CD14-positive monocyte (primary cell): Measurements from ENCODE around the gene C10orf143. TPM values are rescaled to one million over a fixed set of nuclear protein-coding genes. Genes with fewer than 3 reads are reported as not detected.

Experiments
- DNase-seq, 3 donors: peaks; one replicate each; pipeline ENCODE4 v3.0.0-alpha.2; 2011 to 2022
- H2AFZ ChIP-seq: 2 replicates; pipeline ENCODE4 v1.6.0; 2012; ENCODE audit warnings: mild to moderate bottlenecking, low read depth, low read length, inconsistent platforms; ENCODE audit not compliant: insufficient read depth, poor library complexity, severe bottlenecking
- H3K27ac ChIP-seq, 2 donors: 1 replicate in 1 of 2; 2 replicates in 1 of 2; pipeline ENCODE4 v1.5.1; 2012 to 2013; ENCODE audit warnings: low read length in 2 of 2, control low read depth in 1 of 2, inconsistent platforms in 1 of 2, low read depth in 1 of 2, mild to moderate bottlenecking in 1 of 2
- H3K27me3 ChIP-seq, 2 donors: one replicate each; pipeline versions ENCODE4 v1.6.0 to v1.6.1; 2011 to 2013; ENCODE audit warnings: low read length in 2 of 2; ENCODE audit not compliant: control insufficient read depth in 2 of 2, insufficient read depth in 2 of 2
- H3K36me3 ChIP-seq, 2 donors: replicated peaks in 1 of 2; 1 replicate in 1 of 2; 2 replicates in 1 of 2; pipeline versions ENCODE4 v1.5.1 to v1.6.1; 2012 to 2013; ENCODE audit warnings: low read length in 2 of 2, control low read depth in 1 of 2, inconsistent platforms in 1 of 2, mild to moderate bottlenecking in 1 of 2; ENCODE audit not compliant: insufficient read depth in 2 of 2, control insufficient read depth in 1 of 2
- H3K4me1 ChIP-seq, 2 donors: 1 replicate in 1 of 2; 2 replicates in 1 of 2; pipeline versions ENCODE4 v1.5.1 to v1.6.1; 2012 to 2013; ENCODE audit warnings: low read length in 2 of 2, control low read depth in 1 of 2, inconsistent platforms in 1 of 2, mild to moderate bottlenecking in 1 of 2, moderate library complexity in 1 of 2; ENCODE audit not compliant: insufficient read depth in 2 of 2, control insufficient read depth in 1 of 2
- H3K4me2 ChIP-seq: replicated peaks from 2 replicates; pipeline ENCODE3; 2012; ENCODE audit warnings: low read length, moderate library complexity, mild to moderate bottlenecking; ENCODE audit not compliant: poor library complexity, severe bottlenecking; ENCODE audit errors: extremely low read depth
- H3K4me3 ChIP-seq, 3 experiments: fragments of 200-600 bp in 1 of 3; sonication (generic) in 1 of 3; replicated peaks in 1 of 3; 1 replicate in 2 of 3; 2 replicates in 1 of 3; pipeline ENCODE4 v1.5.1; 2011 to 2013; ENCODE audit warnings: low read length in 3 of 3, mild to moderate bottlenecking in 3 of 3, control low read depth in 2 of 3, low read depth in 2 of 3, inconsistent platforms in 1 of 3, moderate library complexity in 1 of 3
- H3K79me2 ChIP-seq: 2 replicates; pipeline ENCODE4 v1.6.0; 2012; ENCODE audit warnings: mild to moderate bottlenecking, control low read depth, inconsistent platforms, low read length, moderate library complexity; ENCODE audit not compliant: insufficient read depth
- H3K9ac ChIP-seq: 2 replicates; pipeline ENCODE4 v1.6.0; 2017; ENCODE audit warnings: low read length, mild to moderate bottlenecking; ENCODE audit not compliant: insufficient read depth, poor library complexity, severe bottlenecking
- H3K9me3 ChIP-seq, 2 donors: replicated peaks in 1 of 2; 1 replicate in 1 of 2; 2 replicates in 1 of 2; pipeline versions ENCODE4 v1.5.1 to v1.6.1; 2012 to 2013; ENCODE audit warnings: low read length in 2 of 2, control low read depth in 1 of 2; ENCODE audit not compliant: control insufficient read depth in 1 of 2, insufficient read depth in 1 of 2
- H4K20me1 ChIP-seq: 2 replicates; pipeline ENCODE4 v1.6.0; 2012; ENCODE audit warnings: mild to moderate bottlenecking, low read length, control low read depth, moderate library complexity; ENCODE audit not compliant: insufficient read depth
- H3K27ac Mint-ChIP-seq, 7 donors: one replicate each; pipeline ENCODE4 v1.8.0; 2020; ENCODE audit warnings: mild to moderate bottlenecking in 7 of 7, mixed read lengths in 7 of 7, moderate library complexity in 6 of 7, inconsistent platforms in 2 of 7
- H3K27me3 Mint-ChIP-seq, 3 donors: one replicate each; pipeline ENCODE4 v1.8.0; 2021 to 2022; ENCODE audit warnings: low read depth in 3 of 3, mild to moderate bottlenecking in 3 of 3, mixed read lengths in 3 of 3, moderate library complexity in 3 of 3, inconsistent platforms in 1 of 3
- H3K36me3 Mint-ChIP-seq, 2 donors: one replicate each; pipeline ENCODE4 v1.8.0; 2020; ENCODE audit warnings: mixed read lengths in 2 of 2, inconsistent platforms in 1 of 2, mild to moderate bottlenecking in 1 of 2
- H3K4me1 Mint-ChIP-seq: one replicate; pipeline ENCODE4 v1.8.0; 2020; ENCODE audit warnings: mild to moderate bottlenecking, mixed read lengths
- H3K4me3 Mint-ChIP-seq, 2 donors: one replicate each; pipeline ENCODE4 v1.8.0; 2020; ENCODE audit warnings: mild to moderate bottlenecking in 2 of 2, mixed read lengths in 2 of 2, moderate library complexity in 1 of 2
- H3K9me3 Mint-ChIP-seq, 7 donors: one replicate each; pipeline ENCODE4 v1.8.0; 2020 to 2022; ENCODE audit warnings: mixed read lengths in 7 of 7, mild to moderate bottlenecking in 6 of 7, moderate library complexity in 6 of 7, inconsistent platforms in 2 of 7
- CTCF ChIP-seq: fragments of 200-600 bp; IDR thresholded peaks from one replicate; pipeline ENCODE4 v1.8.0; 2022; ENCODE audit warnings: antibody characterized with exemption, mild to moderate bottlenecking
- WGBS: methylation state at CpG from one replicate; pipeline ENCODE4 v1.1.5; 2013; ENCODE audit warnings: missing lambda C conversion rate; ENCODE audit not compliant: insufficient coverage; 5-methylcytosine and 5-hydroxymethylcytosine counted together
- intact Hi-C, 2 donors: fragments of 100-400 bp; cut with micrococcal nuclease; formaldehyde crosslinking; loops; one replicate each; pipeline versions ENCODE4 v1.15.0 to v1.15.1; 2023
- polyA plus RNA-seq, 3 donors: library from polyadenylated mRNA; depleted of rRNA in 1 of 3; unstranded in 2 of 3; stranded (reverse) in 1 of 3; fragments of 300-500 nt in 2 of 3; fragments of >200 nt in 1 of 3; fragmentation: Illumina TruSeq in 2 of 3; gene quantifications; 1 replicate in 2 of 3; 2 replicates in 1 of 3; pipeline ENCODE4 v1.2.3, GENCODE V29; 2012 to 2021

C10orf143 gene
- polyA plus RNA-seq, 3 donors: 3.6 to 11.6 (median 8.0) TPM

DNA sequence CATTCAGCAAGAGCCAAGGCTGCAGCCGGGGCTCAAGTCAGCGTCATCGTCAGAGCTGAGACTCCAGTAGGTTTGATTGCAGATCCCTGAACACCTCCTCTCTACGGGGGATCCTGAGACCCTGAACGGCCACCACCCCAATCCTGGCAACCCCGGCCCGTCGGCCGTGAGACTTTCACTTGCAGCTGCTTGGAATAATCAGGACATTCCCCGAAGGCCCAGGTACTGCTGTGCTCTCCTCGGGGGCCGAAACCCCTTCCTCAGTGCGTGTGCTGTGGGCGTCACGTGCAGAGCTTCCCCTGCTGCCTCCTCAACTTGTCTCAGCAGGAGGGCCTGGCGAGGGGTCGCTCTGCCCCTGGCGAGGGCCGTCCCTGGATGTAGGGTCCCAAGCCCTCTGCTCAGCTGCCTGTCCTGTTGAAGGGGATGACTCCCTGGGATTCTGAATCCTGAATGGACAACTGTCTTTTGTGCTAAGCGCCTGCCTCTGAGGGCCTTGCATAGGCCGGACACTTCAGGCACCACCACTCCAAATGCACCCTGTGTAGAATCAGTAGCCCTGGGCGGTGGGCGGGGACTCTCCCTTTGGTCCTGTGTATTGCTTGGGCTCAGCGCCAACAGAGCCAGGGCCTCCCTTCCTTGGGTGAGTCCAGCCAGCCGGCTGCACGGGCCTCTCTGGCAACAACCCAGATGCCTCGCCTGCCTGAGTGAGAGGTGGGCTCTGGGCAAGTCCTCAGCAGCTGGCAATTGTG, 82.7 kb downstream of the C10orf143 start:
- Mint-ChIP-seq H3K27ac (no peak overlapping the region), H3K9me3 (peaks cover 0 to 11% (median 4%) of the 10 kb centered on the region in 7 donors), H3K4me1 (no peaks in the 10 kb centered on the region), H3K27me3 (peaks cover 1 to 8% (median 3%) of the 10 kb centered on the region in 3 donors), H3K4me3 (no peak overlapping the region), H3K36me3 (no peaks in the 10 kb centered on the region)
- Histone ChIP-seq H3K27ac (no peak overlapping the region), H3K4me2 (no peak overlapping the region), H3K79me2 (no peaks in the 10 kb centered on the region), H3K9me3 (no peaks in the 10 kb centered on the region), H3K36me3 (no peaks in the 10 kb centered on the region), H3K27me3 (no peaks in the 10 kb centered on the region), H3K4me1 (no peaks in the 10 kb centered on the region), H4K20me1 (no peaks in the 10 kb centered on the region), H3K9ac (no peak overlapping the region), H3K4me3 (no peak overlapping the region), H2AFZ (no peak overlapping the region)
- intact Hi-C loops: no loop called here
- no peak for DNase-seq
- no peak for TF ChIP-seq CTCF
- WGBS: 90% methylated on average over 26 of the region's 27 CpGs

- H3K4me3 ChIP-seq: no peak overlapping the region
- no peak overlapping the region for H2AFZ ChIP-seq
- H3K9ac ChIP-seq: no peak overlapping the region
- H3K4me3 Mint-ChIP-seq: no peak overlapping the region
- H3K9me3 Mint-ChIP-seq: peaks cover 0 to 6% (median 4%) of the 10 kb centered on the region in 7 donors
- no peaks in the 10 kb centered on the region for H3K36me3 ChIP-seq
- no peak overlapping the region for H3K27ac ChIP-seq
- no peak for DNase-seq
- H4K20me1 ChIP-seq: no peaks in the 10 kb centered on the region
- TF ChIP-seq CTCF: no peak
- H3K9me3 ChIP-seq: no peaks in the 10 kb centered on the region
- no peaks in the 10 kb centered on the region for H3K36me3 Mint-ChIP-seq
- no peaks in the 10 kb centered on the region for H3K4me1 Mint-ChIP-seq
- H3K27me3 Mint-ChIP-seq: peaks cover 1 to 8% (median 6%) of the 10 kb centered on the region in 3 donors
- WGBS: 92% methylated on average over 20 of the region's 30 CpGs
- no peaks in the 10 kb centered on the region for H3K27me3 ChIP-seq
- intact Hi-C loops: no loop called here
- no peaks in the 10 kb centered on the region for H3K79me2 ChIP-seq
- peak overlapping the region in 1 of 7 donors; percentile 72 for H3K27ac Mint-ChIP-seq
- H3K4me1 ChIP-seq: no peaks in the 10 kb centered on the region
- no peak overlapping the region for H3K4me2 ChIP-seq
These were observed 83.8 kb downstream of the C10orf143 start for GRCh38 chr10:130026670-130027456.
